HCT116 (cell line): ENCODE results near the gene UBN1. TPM values are rescaled to one million over a fixed set of nuclear protein-coding genes. Genes with fewer than 3 reads are reported as not detected.

Experiments
- ATAC-seq: fragments of 200-7000 bp; cut with Tn5 transposase; 2 replicates; pipeline ENCODE4 v1.9.1; 2020; ENCODE audit warnings: mild to moderate bottlenecking, moderate library complexity
- BruUV-seq: library from RNA; stranded (reverse); fragments of 400-500 nt; replicated peaks from 2 replicates; lab custom pipeline; 2021; lab: Mats Ljungman, UMichigan
- CTCF ChIA-PET: fragments of 300-600 bp; sonication (Branson Sonifier 250); formaldehyde crosslinking; loops from one replicate; lab custom pipeline; 2021; ENCODE audit warnings: antibody characterized with exemption; lab: Charles Lee
- POLR2A ChIA-PET: fragments of 300-600, 350-600 bp; sonication (Branson Sonifier 250); formaldehyde crosslinking; loops from one replicate; lab custom pipeline; 2021; ENCODE audit warnings: antibody characterized with exemption; lab: Charles Lee
- RAD21 ChIA-PET, 2 experiments: fragments of 300-600 bp; sonication (Branson Sonifier 250); formaldehyde crosslinking; loops; one replicate each; lab custom pipeline; 2023; ENCODE audit warnings: low total read pairs in 2 of 2; ENCODE audit not compliant: uncharacterized antibody in 2 of 2, unreplicated experiment in 2 of 2, low non-redundant PET in 1 of 2; lab: Charles Lee
- DNase-seq: peaks from one replicate; pipeline ENCODE4 v3.0.0-alpha.2; 2010; ENCODE audit warnings: low read depth, low spot score
- H2AFZ ChIP-seq: fragments of 200-600 bp; shearing (Covaris generic), sonication (generic); 2 replicates; pipeline ENCODE4 v1.6.1; 2017; ENCODE audit warnings: low read depth, mixed run types, mixed read lengths, antibody characterized with exemption, low read length; ENCODE audit not compliant: poor library complexity, severe bottlenecking
- H3K27ac ChIP-seq: 2 replicates; pipeline ENCODE4 v1.5.1; 2012; ENCODE audit warnings: low read depth, low read length
- H3K27me3 ChIP-seq: fragments of 200-600 bp; sonication (generic); 2 replicates; pipeline ENCODE4 v1.6.1; 2016; ENCODE audit warnings: mixed run types, low read length, mixed read lengths; ENCODE audit not compliant: insufficient read depth
- H3K36me3 ChIP-seq, 2 experiments: fragments of 200-500 bp in 1 of 2; fragments of 200-600 bp in 1 of 2; sonication (Bioruptor generic) in 1 of 2; sonication (generic) in 1 of 2; 2 replicates each; pipeline versions ENCODE4 v1.5.1 to v1.6.1; 2014 to 2016; ENCODE audit warnings: low read length in 2 of 2, inconsistent platforms in 1 of 2, mixed read lengths in 1 of 2, mixed run types in 1 of 2; ENCODE audit not compliant: insufficient read depth in 2 of 2, control insufficient read depth in 1 of 2
- H3K4me1 ChIP-seq, 2 experiments: fragments of 200-600 bp in 1 of 2; sonication (generic) in 1 of 2; 2 replicates each; pipeline versions ENCODE4 v1.5.1 to v1.6.1; 2012 to 2017; ENCODE audit warnings: low read length in 2 of 2, inconsistent platforms in 1 of 2, mild to moderate bottlenecking in 1 of 2, mixed read lengths in 1 of 2, mixed run types in 1 of 2, moderate library complexity in 1 of 2; ENCODE audit not compliant: insufficient read depth in 2 of 2, control insufficient read depth in 1 of 2
- H3K4me2 ChIP-seq: fragments of 200-600 bp; sonication (generic); 2 replicates; pipeline ENCODE4 v1.6.1; 2017; ENCODE audit warnings: mixed run types, low read length, mixed read lengths
- H3K4me3 ChIP-seq, 2 experiments: fragments of 200-600 bp in 1 of 2; sonication (generic) in 1 of 2; replicated peaks in 1 of 2; 2 replicates each; pipeline ENCODE4 v1.5.1; 2011 to 2016; ENCODE audit warnings: low read length in 2 of 2, control low read depth in 1 of 2, low read depth in 1 of 2, mild to moderate bottlenecking in 1 of 2, mixed read lengths in 1 of 2, mixed run types in 1 of 2
- H3K79me2 ChIP-seq: fragments of 200-600 bp; sonication (generic); 2 replicates; pipeline ENCODE4 v1.6.1; 2017; ENCODE audit warnings: mild to moderate bottlenecking, mixed run types, low read length, moderate library complexity, mixed read lengths; ENCODE audit not compliant: insufficient read depth
- H3K9ac ChIP-seq: fragments of 200-600 bp; sonication (generic); 2 replicates; pipeline ENCODE4 v1.6.1; 2016; ENCODE audit warnings: low read length, mixed read lengths
- H3K9me2 ChIP-seq: fragments of 200-600 bp; sonication (generic), shearing (Covaris generic); 2 replicates; pipeline ENCODE4 v1.6.1; 2017; ENCODE audit warnings: mixed run types, mild to moderate bottlenecking, moderate library complexity; ENCODE audit not compliant: insufficient read depth
- H3K9me3 ChIP-seq, 2 experiments: fragments of 200-500 bp in 1 of 2; fragments of 200-600 bp in 1 of 2; sonication (Bioruptor generic) in 1 of 2; sonication (generic) in 1 of 2; 2 replicates each; pipeline ENCODE4 v1.6.1; 2014 to 2017; ENCODE audit warnings: low read length in 2 of 2, mixed read lengths in 2 of 2, inconsistent platforms in 1 of 2, low read depth in 1 of 2, mild to moderate bottlenecking in 1 of 2, mixed run types in 1 of 2, moderate library complexity in 1 of 2; ENCODE audit not compliant: control insufficient read depth in 1 of 2, insufficient read depth in 1 of 2
- H4K20me1 ChIP-seq: fragments of 200-600 bp; sonication (generic), shearing (Covaris generic); 2 replicates; pipeline ENCODE4 v1.6.1; 2017; ENCODE audit warnings: mixed run types, mild to moderate bottlenecking, moderate library complexity; ENCODE audit not compliant: insufficient read depth
- EZH2 ChIP-seq: fragments of 200-600 bp; sonication (generic); IDR thresholded peaks from 2 replicates; pipeline ENCODE4 v1.6.1; 2017; ENCODE audit warnings: antibody characterized with exemption, mixed run types
- EZH2phosphoT487 ChIP-seq: fragments of 200-600 bp; IDR thresholded peaks from 2 replicates; pipeline ENCODE4 v1.6.1; 2018; ENCODE audit warnings: antibody characterized with exemption, borderline replicate concordance
- POLR2A ChIP-seq: IDR thresholded peaks from 2 replicates; pipeline ENCODE4 v1.7.0; 2011; ENCODE audit warnings: borderline replicate concordance; ENCODE audit not compliant: insufficient read depth, insufficient read length; ENCODE audit errors: extremely low read depth
- RAD21 ChIP-seq: IDR thresholded peaks from 2 replicates; pipeline ENCODE4 v1.6.1; 2012; ENCODE audit warnings: low read depth, mild to moderate bottlenecking
- SIN3A ChIP-seq: IDR thresholded peaks from 2 replicates; pipeline ENCODE4 v1.6.1; 2012; ENCODE audit warnings: low read depth
- SRF ChIP-seq: IDR thresholded peaks from 2 replicates; pipeline ENCODE4 v1.6.1; 2012; ENCODE audit warnings: low read depth
- TCF7L2 ChIP-seq: IDR thresholded peaks from 2 replicates; pipeline ENCODE4 v1.7.0; 2011; ENCODE audit warnings: borderline replicate concordance, inconsistent platforms; ENCODE audit not compliant: insufficient read depth, insufficient read length; ENCODE audit errors: extremely low read depth
- ZFX ChIP-seq: fragments of 450-650 bp; IDR thresholded peaks from 2 replicates; pipeline ENCODE4 v1.6.1; 2017
- ZNF274 ChIP-seq: fragments of 200-500 bp; sonication (Bioruptor generic); IDR thresholded peaks from 2 replicates; pipeline ENCODE4 v1.6.1; 2014; ENCODE audit warnings: mild to moderate bottlenecking, low read depth, low read length, inconsistent platforms
- intact Hi-C: fragments of 100-400 bp; cut with micrococcal nuclease; formaldehyde crosslinking; loops from 2 replicates; pipeline ENCODE4 v1.10.0; 2022
- total RNA-seq: library from RNA; stranded (reverse); gene quantifications from one replicate; pipeline ENCODE4 v1.2.1, GENCODE V29; 2021; ENCODE audit not compliant: unreplicated experiment
- TF ChIP-seq, protein P1 (sequence below): IDR thresholded peaks from 2 replicates; pipeline ENCODE4 v1.6.1; 2012
- TF ChIP-seq, protein P2 (sequence below): IDR thresholded peaks from 2 replicates; pipeline ENCODE4 v1.6.1; 2012
- TF ChIP-seq, protein P3 (sequence below): IDR thresholded peaks from 2 replicates; pipeline ENCODE4 v1.6.1; 2012; ENCODE audit warnings: low read depth

Gene UBN1
- total RNA-seq, 1 experiment from 2014 or later: 31.9 TPM

DNA sequence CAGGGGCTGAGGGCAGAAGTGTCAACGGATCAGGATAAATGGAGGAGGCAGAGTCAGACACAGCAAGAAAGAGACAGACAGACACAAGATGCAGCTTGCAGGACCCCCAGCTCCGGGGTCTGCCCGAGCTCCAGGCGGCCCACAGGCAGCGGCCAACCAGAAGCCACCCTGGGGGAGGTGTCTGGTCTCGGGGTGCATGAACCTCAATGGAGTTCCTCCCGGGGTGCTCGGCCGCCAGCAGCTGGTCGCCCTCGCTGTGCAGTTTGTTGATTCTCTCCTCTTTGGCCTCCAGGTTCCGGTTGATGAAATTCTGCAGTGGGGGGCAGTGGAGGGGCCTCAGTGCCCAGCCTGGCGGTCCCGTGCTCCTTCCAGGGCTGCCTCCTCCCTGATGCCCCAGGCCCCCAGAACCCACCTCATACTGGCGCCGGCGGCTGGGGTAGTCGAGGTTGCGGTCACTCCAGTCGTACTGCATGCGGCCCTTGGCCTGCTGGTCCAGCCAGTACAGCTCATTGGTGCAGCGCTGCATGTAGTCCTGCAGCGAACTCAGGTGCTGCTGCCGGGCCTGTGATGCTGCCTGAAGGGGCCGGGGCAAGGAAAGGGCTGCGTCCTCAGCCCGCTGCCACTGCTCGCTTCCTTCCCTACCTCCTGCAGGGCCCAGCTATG, 51.7 kb downstream of the UBN1 start:
- DNase-seq: no peak
- Histone ChIP-seq H3K36me3 (peaks cover 0 to 19% of the 10 kb centered on the region in 2 experiments; a peak in 3 of 4 replicates), H3K4me3 (no peak overlapping the region), H3K4me2 (no peak overlapping the region), H3K9me3 (no peaks in the 10 kb centered on the region), H3K4me1 (no peaks in the 10 kb centered on the region), H3K79me2 (no peaks in the 10 kb centered on the region), H3K27me3 (no peaks in the 10 kb centered on the region), H3K9me2 (no peaks in the 10 kb centered on the region), H3K27ac (no peak overlapping the region)
- ATAC-seq: no peak
- no TSS peak for BruUV-seq
- intact Hi-C loops: no loop called here
- POLR2A ChIA-PET: no interaction called here
- CTCF ChIA-PET: no interaction called here
- RAD21 ChIA-PET: no interaction called here
- TF ChIP-seq SRF (no peak), ZNF274 (no peak), SIN3A (no peak), TCF7L2 (no peak), ZFX (no peak), RAD21 (no peak)
- TF ChIP-seq, protein P1, sequence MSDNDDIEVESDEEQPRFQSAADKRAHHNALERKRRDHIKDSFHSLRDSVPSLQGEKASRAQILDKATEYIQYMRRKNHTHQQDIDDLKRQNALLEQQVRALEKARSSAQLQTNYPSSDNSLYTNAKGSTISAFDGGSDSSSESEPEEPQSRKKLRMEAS: no peak
- TF ChIP-seq, all 23 proteins: peak for 0
- no peaks in the 10 kb centered on the region for H4K20me1 ChIP-seq
- no peak overlapping the region for H2AFZ ChIP-seq
- H3K9ac ChIP-seq: no peak overlapping the region

DNA sequence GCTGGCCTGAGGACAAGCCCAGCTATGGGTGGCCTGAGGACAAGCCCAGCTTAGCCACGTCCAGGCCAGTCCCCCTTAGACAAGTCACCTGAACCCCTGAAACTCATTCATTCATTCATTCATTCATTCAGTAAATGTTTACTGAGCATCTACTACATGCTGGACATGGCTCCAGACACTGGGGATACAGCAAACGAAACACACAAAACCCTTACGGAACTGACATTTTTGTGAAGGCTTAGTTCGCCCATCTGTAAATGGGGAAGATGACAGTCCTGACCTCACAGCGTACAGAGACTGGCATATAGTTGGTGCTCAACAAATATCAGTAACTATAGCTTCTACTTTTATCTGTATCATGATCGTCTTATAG, 52.2 kb downstream of the UBN1 start:
- Histone ChIP-seq H3K27ac (no peak overlapping the region), H3K36me3 (peaks cover 0 to 19% of the 10 kb centered on the region in 2 experiments; a peak in 3 of 4 replicates), H3K4me2 (no peak overlapping the region), H3K27me3 (no peaks in the 10 kb centered on the region), H3K9ac (no peak overlapping the region), H4K20me1 (no peaks in the 10 kb centered on the region), H3K4me3 (no peak overlapping the region), H3K4me1 (no peaks in the 10 kb centered on the region), H3K79me2 (no peaks in the 10 kb centered on the region), H3K9me2 (no peaks in the 10 kb centered on the region), H2AFZ (no peak overlapping the region), H3K9me3 (no peaks in the 10 kb centered on the region)
- no peak for ATAC-seq
- no peak for DNase-seq
- TF ChIP-seq RAD21 (no peak), EZH2phosphoT487 (no peak), POLR2A (no peak), EZH2 (no peak)
- TF ChIP-seq, protein P2, sequence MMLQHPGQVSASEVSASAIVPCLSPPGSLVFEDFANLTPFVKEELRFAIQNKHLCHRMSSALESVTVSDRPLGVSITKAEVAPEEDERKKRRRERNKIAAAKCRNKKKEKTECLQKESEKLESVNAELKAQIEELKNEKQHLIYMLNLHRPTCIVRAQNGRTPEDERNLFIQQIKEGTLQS: no peak
- TF ChIP-seq, protein P3, sequence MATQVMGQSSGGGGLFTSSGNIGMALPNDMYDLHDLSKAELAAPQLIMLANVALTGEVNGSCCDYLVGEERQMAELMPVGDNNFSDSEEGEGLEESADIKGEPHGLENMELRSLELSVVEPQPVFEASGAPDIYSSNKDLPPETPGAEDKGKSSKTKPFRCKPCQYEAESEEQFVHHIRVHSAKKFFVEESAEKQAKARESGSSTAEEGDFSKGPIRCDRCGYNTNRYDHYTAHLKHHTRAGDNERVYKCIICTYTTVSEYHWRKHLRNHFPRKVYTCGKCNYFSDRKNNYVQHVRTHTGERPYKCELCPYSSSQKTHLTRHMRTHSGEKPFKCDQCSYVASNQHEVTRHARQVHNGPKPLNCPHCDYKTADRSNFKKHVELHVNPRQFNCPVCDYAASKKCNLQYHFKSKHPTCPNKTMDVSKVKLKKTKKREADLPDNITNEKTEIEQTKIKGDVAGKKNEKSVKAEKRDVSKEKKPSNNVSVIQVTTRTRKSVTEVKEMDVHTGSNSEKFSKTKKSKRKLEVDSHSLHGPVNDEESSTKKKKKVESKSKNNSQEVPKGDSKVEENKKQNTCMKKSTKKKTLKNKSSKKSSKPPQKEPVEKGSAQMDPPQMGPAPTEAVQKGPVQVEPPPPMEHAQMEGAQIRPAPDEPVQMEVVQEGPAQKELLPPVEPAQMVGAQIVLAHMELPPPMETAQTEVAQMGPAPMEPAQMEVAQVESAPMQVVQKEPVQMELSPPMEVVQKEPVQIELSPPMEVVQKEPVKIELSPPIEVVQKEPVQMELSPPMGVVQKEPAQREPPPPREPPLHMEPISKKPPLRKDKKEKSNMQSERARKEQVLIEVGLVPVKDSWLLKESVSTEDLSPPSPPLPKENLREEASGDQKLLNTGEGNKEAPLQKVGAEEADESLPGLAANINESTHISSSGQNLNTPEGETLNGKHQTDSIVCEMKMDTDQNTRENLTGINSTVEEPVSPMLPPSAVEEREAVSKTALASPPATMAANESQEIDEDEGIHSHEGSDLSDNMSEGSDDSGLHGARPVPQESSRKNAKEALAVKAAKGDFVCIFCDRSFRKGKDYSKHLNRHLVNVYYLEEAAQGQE: no peak
- POLR2A ChIA-PET: no interaction called here
- intact Hi-C loops: no loop called here
- BruUV-seq: no TSS peak
- CTCF ChIA-PET: no interaction called here
- RAD21 ChIA-PET: no interaction called here
